ENCODE data around the gene EXOC3L2. TPM values are rescaled to one million over a fixed set of nuclear protein-coding genes. Genes with fewer than 3 reads are reported as not detected.
"Not testable (repeated sequence)": the region's sequence is repeated elsewhere in the genome, so short reads cannot be mapped to it uniquely, and the experiment has no call there.

The EXOC3L2 gene
- total RNA-seq, 1 donor, result 0.54 TPM

DNA sequence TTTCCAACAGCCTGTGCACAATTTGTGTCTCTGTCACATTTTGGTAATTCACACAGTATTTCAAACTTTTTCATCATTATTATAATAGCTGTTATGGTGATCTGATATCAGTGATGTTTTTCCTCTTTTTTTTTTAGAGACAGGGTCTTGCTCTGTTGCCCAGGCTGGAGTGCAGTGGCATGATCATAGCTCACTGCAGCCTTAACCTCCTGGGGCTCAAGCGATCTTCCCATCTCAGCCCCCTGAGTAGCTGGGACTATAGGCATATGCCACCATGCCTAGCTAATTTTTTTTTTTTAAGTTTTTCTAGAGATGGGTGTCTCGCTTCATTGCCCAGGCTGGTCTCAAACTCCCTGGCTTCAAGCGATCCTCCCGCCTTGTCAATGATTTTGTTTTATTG is 11.6 kb upstream of the EXOC3L2 start:
- DNase-seq (ENCODE audit: low read depth in 2 of 3, low spot score in 2 of 3), result no peak

DNA sequence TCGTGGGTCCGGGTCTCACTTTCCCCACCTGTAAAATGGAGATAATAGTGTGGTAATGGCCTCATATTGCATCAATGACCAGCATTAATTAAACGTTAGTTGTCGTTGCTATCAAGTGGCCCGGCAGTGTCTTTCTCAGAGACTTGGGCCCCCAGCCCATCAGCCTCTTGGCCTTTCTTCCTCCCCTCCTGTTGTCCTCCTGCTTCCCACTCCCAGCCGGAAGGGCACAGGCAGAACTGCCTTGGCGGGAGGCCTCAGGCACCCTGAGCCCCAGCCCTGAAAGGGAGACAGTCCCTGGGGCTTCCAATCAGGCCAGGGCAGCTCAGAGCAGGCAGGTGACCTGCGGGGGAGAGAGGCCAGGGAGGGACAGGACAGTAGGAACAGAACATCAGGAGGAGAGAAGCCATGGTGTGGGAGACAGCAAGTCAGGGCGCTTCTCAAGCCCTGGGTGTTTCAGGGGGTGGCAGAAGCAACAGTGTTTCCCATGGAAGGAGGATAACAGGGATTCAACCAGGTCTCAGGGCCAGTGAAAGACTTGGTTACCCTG is 10.5 kb upstream of the EXOC3L2 start:
- DNase-seq (ENCODE audit: low read depth in 2 of 3, low spot score in 2 of 3), result no peak

DNA sequence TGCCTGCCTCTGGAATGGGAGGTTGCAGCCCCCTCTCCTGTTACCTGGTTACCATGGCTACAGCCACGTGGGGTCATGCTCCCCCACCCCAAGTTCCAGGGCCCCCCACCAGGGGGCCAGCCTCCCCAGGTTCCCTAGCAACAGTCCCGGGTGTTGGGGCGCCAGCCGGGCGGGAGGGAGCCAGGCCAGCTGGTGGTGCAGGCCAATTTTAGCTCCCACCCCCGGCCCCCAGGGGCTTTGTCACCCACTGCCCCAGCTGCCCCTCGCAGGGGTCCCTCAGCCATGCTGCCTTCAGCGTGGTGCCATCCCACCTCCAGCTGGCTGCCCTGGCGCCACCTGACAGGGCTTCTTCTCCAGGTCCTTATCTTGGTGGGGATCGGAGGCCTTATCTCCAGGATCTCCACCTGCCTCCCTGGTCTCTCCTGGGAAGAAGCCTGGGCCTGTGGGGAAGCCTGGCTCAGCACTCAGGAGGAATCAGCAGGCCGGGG is 8.9 kb upstream of the EXOC3L2 start:
- peak in 1 of 3 donors; percentile 34 for DNase-seq (ENCODE audit: low read depth in 2 of 3, low spot score in 2 of 3)

DNA sequence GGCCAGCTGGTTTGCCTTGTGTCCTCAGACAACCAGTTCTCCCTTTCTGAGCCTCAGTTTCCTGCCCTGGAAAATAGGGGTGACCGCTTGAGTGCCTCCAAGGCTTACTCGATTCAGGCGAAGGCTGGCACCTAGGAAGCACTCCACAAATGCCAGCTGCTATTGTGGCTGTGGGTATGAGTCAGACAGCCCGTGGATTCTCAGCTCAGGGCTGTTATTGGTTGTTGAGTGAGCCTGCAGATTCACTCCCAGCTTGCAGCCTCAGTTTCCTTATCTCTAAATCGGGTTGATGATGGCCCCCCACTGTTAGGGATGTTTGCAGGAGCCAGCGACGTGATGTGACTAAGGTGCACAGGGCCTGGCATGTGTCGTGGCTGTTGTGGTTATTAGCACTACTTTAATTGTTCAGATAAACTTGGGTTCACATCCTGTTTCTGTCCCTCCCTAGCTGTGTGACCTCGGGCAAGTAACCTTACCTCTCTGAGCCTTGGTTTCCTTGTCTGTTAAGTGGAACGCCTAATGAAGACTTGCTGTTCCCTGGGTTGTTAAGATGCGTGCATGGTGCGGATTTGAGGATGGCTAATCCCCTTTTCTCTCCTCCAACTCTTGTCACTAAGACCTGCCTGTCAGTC is 8.3 kb upstream of the EXOC3L2 start:
- no peak for DNase-seq (ENCODE audit: low read depth in 2 of 3, low spot score in 2 of 3)

DNA sequence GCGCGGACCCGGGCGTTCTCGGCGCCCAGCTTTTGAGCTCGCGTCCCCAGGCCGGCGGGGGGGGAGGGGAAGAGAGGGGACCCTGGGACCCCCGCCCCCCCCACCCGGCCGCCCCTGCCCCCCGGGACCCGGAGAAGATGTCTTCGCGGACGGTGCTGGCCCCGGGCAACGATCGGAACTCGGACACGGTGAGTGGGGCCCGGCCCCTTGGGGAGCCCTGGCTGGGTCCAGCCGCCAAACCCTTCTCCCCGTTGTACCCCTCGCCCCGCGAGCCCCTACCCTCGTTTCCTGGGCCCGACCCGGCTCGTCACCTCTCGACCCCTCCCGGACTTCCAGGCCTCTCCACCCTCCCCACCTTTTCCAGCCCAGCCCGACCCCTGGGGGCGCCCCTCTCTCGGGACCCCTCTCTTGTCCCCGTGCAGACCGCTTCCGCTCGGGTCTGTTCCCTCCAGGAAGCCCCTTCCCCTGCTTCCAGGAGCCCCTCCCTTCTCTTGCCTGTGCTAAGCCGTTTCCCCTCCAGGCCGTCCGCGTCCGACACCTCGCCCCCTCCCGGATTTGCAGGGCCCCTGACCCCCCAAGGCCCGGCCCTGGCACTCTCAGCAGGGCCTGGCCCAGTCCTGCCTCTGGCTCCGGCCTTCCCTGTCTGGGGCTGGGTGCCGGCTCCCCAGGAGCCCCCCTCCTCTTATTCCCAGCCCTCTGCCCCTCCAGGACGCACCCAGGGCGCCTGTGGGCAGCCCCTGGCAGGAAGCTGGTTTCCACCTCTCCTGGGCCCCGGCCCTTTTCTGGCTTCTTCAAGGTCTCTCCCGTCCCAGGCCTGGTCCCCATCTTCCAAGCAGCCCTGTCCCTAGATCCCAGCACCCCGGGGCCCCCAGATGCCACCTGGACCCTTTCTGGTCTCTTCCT is 6.5 kb upstream of the EXOC3L2 start:
- DNase-seq (ENCODE audit: low read depth in 2 of 3, low spot score in 2 of 3), result no peak

DNA sequence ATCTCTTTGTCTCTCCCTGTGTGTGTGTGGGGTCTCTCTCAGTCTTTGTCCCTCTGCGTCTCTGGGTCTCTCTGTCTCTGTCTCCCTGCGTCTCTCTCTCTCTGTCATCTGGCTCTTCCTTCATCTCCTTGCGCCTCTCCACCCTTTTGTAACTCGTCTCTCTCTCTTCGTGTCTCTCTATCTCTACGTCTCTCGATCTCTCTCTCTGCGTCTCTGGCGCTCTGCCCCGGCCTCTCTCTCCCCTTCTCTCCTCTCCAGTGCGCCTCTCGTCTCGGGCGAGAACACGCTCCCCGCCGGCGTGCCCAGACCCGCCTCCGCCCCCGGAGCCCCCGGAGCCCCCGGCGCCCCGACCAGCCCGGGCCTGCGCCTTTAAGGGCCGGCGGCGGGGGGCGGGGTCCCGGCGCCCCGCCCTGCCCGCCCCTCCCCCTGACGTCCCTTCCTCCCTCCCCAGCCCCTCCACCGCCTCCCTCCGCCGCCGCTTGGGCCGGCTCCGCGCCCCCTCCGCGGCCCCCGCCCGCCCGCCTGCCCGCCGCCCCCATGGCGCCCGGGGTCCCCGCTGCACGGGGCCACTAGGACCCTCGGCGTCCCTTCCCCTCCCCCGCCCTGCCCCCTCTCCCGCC is 5.7 kb upstream of the EXOC3L2 start, which contains the start of gene MARK4:
TSS of gene MARK4 (plus strand) at position 440 of the 620 bp plus-strand sequence. CDS start 318 bp downstream, outside the sequence.
- peak; percentile 26 to 63 (median 54) for DNase-seq (ENCODE audit: low read depth in 2 of 3, low spot score in 2 of 3)

DNA sequence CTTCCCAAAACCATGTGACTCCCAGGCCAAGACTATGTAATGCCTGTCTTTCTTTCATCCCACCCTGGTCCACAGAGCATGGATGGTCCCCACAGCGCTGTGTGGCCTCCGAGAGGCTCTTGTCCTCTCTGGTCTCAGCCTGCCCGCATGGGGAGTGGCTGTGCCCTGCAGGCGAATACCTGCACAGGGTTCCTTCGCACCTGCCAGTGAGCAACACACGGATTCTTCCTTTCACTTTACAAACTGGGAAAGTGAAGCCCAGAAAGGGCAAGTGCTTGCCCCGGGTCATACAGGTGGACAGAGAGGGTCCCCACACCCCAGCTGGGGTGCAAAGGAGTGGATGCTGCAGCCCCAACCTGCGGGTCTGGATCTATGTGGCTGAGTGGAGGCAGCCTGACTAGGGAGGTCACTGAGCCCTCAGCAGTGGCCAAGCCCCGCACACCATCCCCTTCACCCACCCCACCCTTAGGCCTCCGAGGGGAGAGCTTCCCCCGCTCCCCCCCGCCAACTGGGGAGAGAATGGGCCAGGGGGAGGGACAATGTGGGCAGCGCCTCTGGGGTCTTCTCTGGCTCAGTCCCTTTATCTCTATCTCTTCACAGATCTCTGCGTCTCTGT is 5.1 kb upstream of the EXOC3L2 start:
- DNase-seq (ENCODE audit: low read depth in 2 of 3, low spot score in 2 of 3), result no peak

DNA sequence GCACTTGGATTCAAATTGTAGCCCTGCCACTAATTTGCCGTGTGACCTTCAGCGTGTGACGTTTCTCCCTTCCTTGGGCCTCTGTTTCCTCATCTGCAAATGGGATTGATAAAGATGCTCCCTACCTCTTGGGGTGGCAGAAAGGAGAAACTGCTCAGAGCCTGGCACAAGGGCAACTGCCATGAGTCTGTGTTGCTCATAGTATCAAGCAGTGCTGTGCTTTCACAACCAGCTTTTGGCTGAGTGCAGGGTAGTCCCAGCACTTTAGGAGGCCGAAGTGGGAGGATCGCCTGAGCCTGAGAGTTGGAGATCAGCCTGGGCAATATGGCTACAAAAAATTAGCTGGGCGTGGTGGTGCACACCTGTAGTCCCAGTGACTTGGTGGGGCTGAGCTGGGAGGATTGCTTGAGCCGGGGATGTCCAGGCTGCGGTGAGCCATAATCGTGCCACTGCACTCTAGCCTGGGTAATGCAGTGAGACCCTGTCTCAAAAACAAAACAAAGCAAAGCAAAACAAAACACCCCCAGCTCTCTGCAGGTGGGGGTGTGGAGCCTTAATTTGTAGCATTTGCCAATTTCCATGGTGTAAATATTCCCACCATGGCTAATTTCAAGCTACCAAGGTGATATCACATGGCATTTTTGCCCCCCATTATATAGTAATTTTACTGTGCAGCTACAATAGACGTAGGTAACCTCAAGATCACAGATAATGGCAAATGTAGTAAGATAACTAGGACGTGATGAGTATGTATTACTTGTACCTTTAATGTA is 4.2 kb upstream of the EXOC3L2 start:
- DNase-seq (ENCODE audit: low read depth in 2 of 3, low spot score in 2 of 3), result no peak

DNA sequence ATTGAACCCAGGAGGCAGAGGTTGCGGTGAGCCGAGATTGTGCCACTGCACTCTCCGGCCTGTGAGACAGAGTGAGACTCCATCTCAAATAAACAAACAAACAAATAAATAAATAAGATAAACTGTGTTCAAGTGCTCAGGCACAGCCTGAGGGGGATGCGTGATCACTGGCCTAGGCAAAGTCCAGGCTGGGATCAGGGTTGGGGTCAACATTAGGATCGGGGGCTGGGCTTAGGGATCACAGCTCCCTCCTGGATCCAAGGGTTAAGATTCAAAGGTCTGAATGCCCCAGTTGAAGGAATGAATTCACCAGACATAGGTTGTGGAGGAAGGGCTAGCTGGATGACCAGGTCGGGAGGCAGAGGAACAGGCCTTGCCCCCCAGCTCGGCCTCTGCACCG is 1.9 kb upstream of the EXOC3L2 start:
- no peak for DNase-seq (ENCODE audit: low read depth in 2 of 3, low spot score in 2 of 3)

DNA sequence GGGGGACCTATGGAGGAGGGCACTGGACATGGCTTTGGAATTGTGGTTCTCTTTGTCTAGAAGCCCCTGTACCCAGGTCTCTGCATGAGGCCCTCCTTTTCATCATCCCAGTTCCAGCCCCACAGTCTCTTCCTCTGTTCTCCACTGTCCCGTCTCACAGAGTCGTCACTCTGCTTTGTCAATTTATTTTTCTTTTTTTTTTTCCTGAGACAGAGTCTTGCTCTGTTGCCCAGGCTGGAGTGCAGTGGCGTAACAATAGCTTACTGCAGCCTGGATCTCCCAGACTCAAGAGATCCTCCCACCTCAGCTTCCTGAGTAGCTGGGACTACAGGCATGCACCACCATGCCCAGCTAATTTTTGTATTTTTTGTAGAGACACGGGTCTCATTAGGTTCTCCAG is 619 bp upstream of the EXOC3L2 start:
- no peak for DNase-seq (ENCODE audit: low read depth in 2 of 3, low spot score in 2 of 3)

DNA sequence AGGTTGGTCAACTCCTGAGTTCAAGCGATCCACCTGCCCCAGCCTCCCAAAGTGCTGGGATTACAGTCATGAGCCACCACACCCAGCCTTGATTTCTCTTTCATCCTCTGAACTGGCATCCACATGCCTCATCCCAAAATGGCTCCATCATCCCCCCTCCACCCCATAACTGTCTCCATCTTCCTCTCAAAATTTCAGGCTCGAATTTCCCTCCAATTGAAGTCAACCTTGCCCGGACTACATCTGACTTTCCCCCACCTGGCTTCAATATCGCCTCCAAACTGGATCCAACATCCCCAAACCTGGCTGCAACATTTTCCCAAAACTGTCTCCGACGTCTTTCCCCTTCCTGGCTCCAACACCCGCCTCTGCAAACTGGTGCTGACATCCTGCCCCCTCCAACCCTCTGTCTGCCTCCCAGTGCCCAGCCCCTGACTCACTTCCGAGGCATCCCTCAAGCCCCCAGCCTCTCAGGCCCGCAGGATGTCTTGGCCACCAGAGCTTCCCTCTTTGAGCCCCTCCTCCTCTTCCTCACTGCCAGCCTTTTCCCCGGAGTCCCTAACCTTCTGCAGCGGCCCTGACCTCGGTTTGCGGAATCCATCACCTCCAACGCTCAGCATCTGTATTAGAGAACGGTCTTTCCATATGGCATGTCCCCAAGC is 943 bp downstream of the EXOC3L2 start:
- DNase-seq (ENCODE audit: low read depth in 2 of 3, low spot score in 2 of 3), result no peak

DNA sequence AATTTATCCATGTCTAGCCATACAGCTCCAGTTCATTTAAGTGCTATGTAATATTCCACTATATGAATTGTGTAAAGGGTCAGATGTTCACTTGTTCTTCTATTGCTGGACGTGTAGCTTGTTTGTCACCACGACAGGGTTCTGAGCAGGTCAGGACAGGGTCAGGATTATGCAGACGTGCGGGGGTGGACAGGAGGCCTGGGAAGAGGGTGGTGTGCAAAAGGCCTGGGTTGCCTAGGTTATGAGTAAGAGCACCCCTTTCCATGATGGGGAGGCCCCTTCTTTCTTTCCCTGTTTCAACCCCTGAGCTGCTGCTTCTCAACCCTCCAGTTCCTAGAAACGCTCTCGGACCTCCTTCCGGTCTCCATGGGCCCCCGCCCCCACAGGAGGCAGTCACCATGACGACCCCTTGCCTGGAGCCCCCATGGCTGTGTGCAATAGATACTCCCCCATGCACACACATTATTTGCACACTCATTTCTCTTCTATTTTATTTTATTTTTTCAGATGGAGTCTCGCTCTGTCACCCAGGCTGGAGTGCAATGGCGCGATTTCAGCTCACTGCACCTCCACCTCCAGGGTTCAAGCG is 2.0 kb downstream of the EXOC3L2 start:
- DNase-seq (ENCODE audit: low read depth in 2 of 3, low spot score in 2 of 3), result no peak

DNA sequence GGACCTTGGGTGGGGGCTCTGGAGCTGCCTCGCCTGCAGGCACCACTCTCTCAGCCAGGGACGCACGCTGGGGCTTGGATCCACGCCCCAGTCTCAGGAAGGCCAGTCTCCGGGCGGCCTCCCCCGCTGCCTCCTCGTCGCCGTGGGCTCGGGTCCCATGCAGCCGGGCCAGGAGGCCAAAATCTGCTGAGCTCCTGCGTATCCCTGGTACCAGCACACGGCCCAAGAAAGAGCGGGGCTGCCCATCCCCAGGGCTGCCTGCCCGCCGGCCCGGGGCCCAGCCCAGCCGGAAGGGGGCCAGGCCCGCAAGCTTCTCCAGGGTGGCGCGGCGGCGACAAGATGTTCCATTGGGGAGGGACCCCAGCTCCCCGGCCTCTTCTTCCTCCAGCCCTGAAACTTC is 6.7 kb downstream of the EXOC3L2 start:
- DNase-seq (ENCODE audit: low read depth in 2 of 3, low spot score in 2 of 3), result no peak

DNA sequence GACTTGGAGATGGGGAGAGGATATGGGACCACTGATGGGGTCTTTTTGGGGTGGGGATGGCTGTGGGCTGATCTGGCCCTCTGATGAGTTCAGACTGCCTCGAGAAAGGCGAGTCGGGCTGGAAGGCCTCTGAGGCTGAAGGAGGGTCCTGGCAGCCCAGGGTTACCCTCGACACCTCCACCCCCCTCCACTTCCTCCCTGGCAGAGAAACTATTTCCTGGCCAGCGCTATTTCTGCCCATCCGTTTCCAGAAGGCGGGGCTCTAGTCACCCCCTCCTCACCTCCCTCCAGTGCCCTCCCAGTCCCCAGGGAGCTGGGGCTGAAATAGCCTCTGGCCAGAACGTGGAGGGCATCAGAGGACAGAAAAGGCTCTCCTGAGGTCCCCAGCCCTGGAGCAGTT is 9.7 kb downstream of the EXOC3L2 start:
- DNase-seq (ENCODE audit: low read depth in 2 of 3, low spot score in 2 of 3), result no peak

DNA sequence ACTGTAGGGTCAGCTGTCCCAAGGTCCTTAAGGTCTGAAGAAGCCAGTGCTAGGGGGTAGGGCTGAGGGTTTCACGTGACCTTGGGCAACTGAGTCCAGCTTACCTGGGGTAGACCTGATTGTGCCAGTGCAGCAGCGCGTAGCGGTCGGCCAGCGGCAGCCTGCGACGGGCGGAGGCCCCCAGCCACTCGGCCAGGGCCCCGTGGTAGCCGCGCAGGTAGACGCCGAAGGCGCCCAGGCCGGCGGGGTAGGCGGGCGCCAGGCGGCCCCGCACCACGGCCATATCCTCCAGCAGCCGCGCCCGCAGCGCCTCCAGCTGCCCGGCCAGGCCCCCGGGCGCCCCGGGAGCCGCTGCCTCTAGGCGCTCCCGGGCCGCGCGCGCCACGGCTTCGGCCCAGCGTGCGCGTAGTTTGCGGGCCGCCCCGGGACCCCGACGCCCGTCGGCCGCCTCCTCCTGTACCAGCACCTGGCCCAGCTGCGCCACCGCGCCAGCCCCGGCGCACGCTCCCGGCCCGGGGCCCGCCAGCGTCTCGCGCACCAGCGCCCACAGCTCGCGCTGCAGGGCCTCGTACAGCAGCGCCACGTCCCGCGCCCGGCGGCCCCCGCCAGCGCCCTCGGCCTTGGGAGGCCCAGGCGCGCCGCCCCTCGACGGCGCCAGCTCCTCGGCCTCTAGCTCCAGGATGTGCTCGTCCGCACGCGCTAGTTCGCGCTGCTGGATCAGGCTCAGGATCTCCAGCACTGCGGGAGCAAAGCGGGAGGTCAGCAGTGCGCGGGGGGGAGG is 10.9 kb downstream of the EXOC3L2 start:
- no peak for DNase-seq (ENCODE audit: low read depth in 2 of 3, low spot score in 2 of 3)

DNA sequence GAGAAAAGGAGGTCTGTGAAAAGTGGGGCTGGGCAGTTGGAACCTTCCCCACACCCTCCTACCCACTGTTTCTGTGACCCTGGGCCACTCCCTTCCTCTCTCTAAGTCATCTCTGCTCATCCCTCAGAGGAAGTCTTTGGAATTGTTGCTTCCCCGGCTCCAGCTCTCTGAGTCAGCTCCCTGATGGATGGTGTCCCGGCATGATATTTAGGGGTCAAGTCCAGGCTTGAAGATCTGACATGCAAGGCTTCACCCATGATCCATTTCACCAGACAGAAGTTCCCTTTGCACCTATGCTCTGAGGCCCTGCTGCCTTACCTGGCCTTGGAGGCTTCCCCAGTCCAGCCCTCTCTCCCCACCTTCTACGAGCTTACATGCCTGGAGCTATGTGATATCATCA is 13.3 kb downstream of the EXOC3L2 start:
- DNase-seq (ENCODE audit: low read depth in 2 of 3, low spot score in 2 of 3), result no peak

DNA sequence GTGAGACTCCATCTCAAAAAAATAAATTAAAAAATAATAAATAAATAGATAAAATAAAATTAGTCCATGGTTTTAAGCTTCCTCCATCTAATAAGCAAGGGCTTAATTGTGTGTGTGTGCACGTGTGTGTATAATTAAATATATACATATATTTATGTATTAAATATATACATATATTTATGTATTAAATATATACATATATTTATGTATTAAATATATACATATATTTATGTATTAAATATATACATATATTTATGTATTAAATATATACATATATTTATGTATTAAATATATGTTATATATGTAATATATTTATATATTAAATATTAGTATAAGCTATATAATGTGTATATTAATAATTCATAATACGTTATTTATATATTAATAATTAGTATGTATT is 16.2 kb downstream of the EXOC3L2 start:
- not testable (repeated sequence) for DNase-seq (ENCODE audit: low read depth in 2 of 3, low spot score in 2 of 3)

DNA sequence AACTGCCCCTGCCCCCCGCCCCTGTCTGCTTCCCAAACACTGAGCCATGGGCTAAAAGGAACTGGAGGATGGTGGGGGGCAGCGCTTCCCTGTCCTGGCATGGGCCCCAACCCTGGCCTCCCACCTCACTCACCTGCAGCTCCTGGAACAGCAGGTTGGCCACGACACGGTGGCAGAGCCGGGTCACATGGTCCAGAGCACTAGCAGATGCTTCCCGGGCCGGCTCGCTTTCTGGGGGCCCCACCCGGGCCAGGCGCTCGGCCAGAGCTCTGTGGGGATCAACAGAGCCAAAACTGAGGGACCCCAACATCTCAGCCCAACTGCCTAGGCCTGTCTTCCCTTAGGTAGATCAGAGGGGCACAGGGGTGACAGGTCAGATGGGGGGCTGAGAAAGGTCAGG is 20.6 kb downstream of the EXOC3L2 start:
- DNase-seq (ENCODE audit: low read depth in 2 of 3, low spot score in 2 of 3), result no peak

Data from hematopoietic multipotent progenitor cell (in vitro differentiated cells).